HUES48 (cell line): ENCODE results near the gene CDH15.

Experiments used
- H3K27ac ChIP-seq: one replicate; pipeline ENCODE4 v1.7.0; 2013; ENCODE audit warnings: low read depth, low read length, inconsistent platforms
- H3K27me3 ChIP-seq: 2 replicates; pipeline ENCODE4 v1.6.1; 2013; ENCODE audit warnings: mild to moderate bottlenecking, low read length; ENCODE audit not compliant: control insufficient read depth, insufficient read depth
- H3K36me3 ChIP-seq: 2 replicates; pipeline ENCODE4 v1.6.1; 2013; ENCODE audit warnings: low read length; ENCODE audit not compliant: control insufficient read depth, insufficient read depth
- H3K4me1 ChIP-seq: 2 replicates; pipeline ENCODE4 v1.6.1; 2013; ENCODE audit warnings: mild to moderate bottlenecking, low read length; ENCODE audit not compliant: control insufficient read depth, insufficient read depth
- H3K4me3 ChIP-seq: 2 replicates; pipeline ENCODE4 v1.5.1; 2013; ENCODE audit warnings: mild to moderate bottlenecking, low read depth, low read length
- H3K9ac ChIP-seq: 2 replicates; pipeline ENCODE4 v1.6.1; 2013; ENCODE audit warnings: mild to moderate bottlenecking, low read depth, low read length, moderate library complexity
- H3K9me3 ChIP-seq: 2 replicates; pipeline ENCODE4 v1.6.1; 2013; ENCODE audit warnings: low read length; ENCODE audit not compliant: control insufficient read depth, insufficient read depth

CDH15 gene

GRCh38 chr16:89175280-89176146 lies 4.0 kb downstream of the CDH15 start:
- no peak overlapping the region for H3K27ac ChIP-seq
- H3K9me3 ChIP-seq, result no peaks in the 10 kb centered on the region
- H3K4me1 ChIP-seq, result peaks cover 16% of the 10 kb centered on the region
- no peak overlapping the region for H3K4me3 ChIP-seq
- no peak overlapping the region for H3K9ac ChIP-seq
- peaks cover 12% of the 10 kb centered on the region for H3K27me3 ChIP-seq
- no peaks in the 10 kb centered on the region for H3K36me3 ChIP-seq

GRCh38 chr16:89176147-89176690 lies 4.7 kb downstream of the CDH15 start:
- Histone ChIP-seq H3K27me3 (peaks cover 12% of the 10 kb centered on the region), H3K4me3 (no peak overlapping the region), H3K9me3 (no peaks in the 10 kb centered on the region), H3K36me3 (no peaks in the 10 kb centered on the region), H3K4me1 (peaks cover 12% of the 10 kb centered on the region), H3K9ac (no peak overlapping the region), H3K27ac (no peak overlapping the region)

GRCh38 chr16:89176717-89177116 lies 5.2 kb downstream of the CDH15 start:
- no peaks in the 10 kb centered on the region for H3K9me3 ChIP-seq
- H3K36me3 ChIP-seq, result no peaks in the 10 kb centered on the region
- H3K4me1 ChIP-seq, result peaks cover 12% of the 10 kb centered on the region
- no peak overlapping the region for H3K9ac ChIP-seq
- H3K27me3 ChIP-seq, result peaks cover 11% of the 10 kb centered on the region
- H3K27ac ChIP-seq, result no peak overlapping the region
- H3K4me3 ChIP-seq, result no peak overlapping the region

GRCh38 chr16:89177501-89177900 lies 6.0 kb downstream of the CDH15 start:
- no peak overlapping the region for H3K27ac ChIP-seq
- H3K27me3 ChIP-seq, result peaks cover 5% of the 10 kb centered on the region
- H3K4me3 ChIP-seq, result no peak overlapping the region
- peaks cover 12% of the 10 kb centered on the region for H3K4me1 ChIP-seq
- H3K36me3 ChIP-seq, result no peaks in the 10 kb centered on the region
- H3K9ac ChIP-seq, result no peak overlapping the region
- H3K9me3 ChIP-seq, result no peaks in the 10 kb centered on the region

- no peak overlapping the region for H3K27ac ChIP-seq
- H3K9ac ChIP-seq, result no peak overlapping the region
- H3K27me3 ChIP-seq, result no peaks in the 10 kb centered on the region
- H3K36me3 ChIP-seq, result no peaks in the 10 kb centered on the region
- peaks cover 3% of the 10 kb centered on the region for H3K4me1 ChIP-seq
- H3K9me3 ChIP-seq, result no peaks in the 10 kb centered on the region
- no peak overlapping the region for H3K4me3 ChIP-seq
Measured at GRCh38 chr16:89178453-89179147, 7.1 kb downstream of the CDH15 start.

- Histone ChIP-seq H3K9ac (no peak overlapping the region), H3K4me1 (no peaks in the 10 kb centered on the region), H3K9me3 (no peaks in the 10 kb centered on the region), H3K27me3 (no peaks in the 10 kb centered on the region), H3K4me3 (no peak overlapping the region), H3K36me3 (no peaks in the 10 kb centered on the region), H3K27ac (no peak overlapping the region)
Measured at GRCh38 chr16:89179148-89179484, 7.6 kb downstream of the CDH15 start.

GRCh38 chr16:89179656-89180315 lies 8.2 kb downstream of the CDH15 start:
- H3K4me3 ChIP-seq, result no peak overlapping the region
- no peaks in the 10 kb centered on the region for H3K27me3 ChIP-seq
- H3K9ac ChIP-seq, result no peak overlapping the region
- no peak overlapping the region for H3K27ac ChIP-seq
- H3K36me3 ChIP-seq, result no peaks in the 10 kb centered on the region
- H3K9me3 ChIP-seq, result no peaks in the 10 kb centered on the region
- H3K4me1 ChIP-seq, result no peaks in the 10 kb centered on the region

- Histone ChIP-seq H3K9ac (no peak overlapping the region), H3K27ac (no peak overlapping the region), H3K27me3 (no peaks in the 10 kb centered on the region)
Measured at GRCh38 chr16:89183463-89183862, 11.9 kb downstream of the CDH15 start.

GRCh38 chr16:89183975-89184676 lies 12.6 kb downstream of the CDH15 start:
- Histone ChIP-seq H3K9me3 (no peaks in the 10 kb centered on the region), H3K36me3 (no peaks in the 10 kb centered on the region), H3K9ac (no peak overlapping the region), H3K27me3 (no peaks in the 10 kb centered on the region), H3K4me1 (no peaks in the 10 kb centered on the region), H3K4me3 (no peak overlapping the region), H3K27ac (no peak overlapping the region)

More at GRCh38 chr16:89183463-89183862, 11.9 kb downstream of the CDH15 start:
- Histone ChIP-seq H3K4me3 (no peak overlapping the region), H3K36me3 (no peaks in the 10 kb centered on the region), H3K4me1 (no peaks in the 10 kb centered on the region), H3K9me3 (no peaks in the 10 kb centered on the region)

GRCh38 chr16:89184677-89184932 lies 13.1 kb downstream of the CDH15 start:
- Histone ChIP-seq H3K27ac (no peak overlapping the region), H3K9ac (no peak overlapping the region), H3K4me3 (no peak overlapping the region), H3K9me3 (no peaks in the 10 kb centered on the region), H3K4me1 (no peaks in the 10 kb centered on the region), H3K36me3 (no peaks in the 10 kb centered on the region), H3K27me3 (no peaks in the 10 kb centered on the region)
